Panc1 (cell line): ENCODE data around the gene SLC40A1.

Experiments used
- CTCF ChIP-seq: fragments of 450-650 bp; IDR thresholded peaks from 2 replicates; pipeline ENCODE4 v1.5.1; 2017; ENCODE audit warnings: mild to moderate bottlenecking
- POLR2AphosphoS5 ChIP-seq: IDR thresholded peaks from 2 replicates; pipeline ENCODE4 v1.6.1; 2012; ENCODE audit warnings: mild to moderate bottlenecking, low read depth, low read length, moderate library complexity

- TF ChIP-seq POLR2AphosphoS5 (no peak), CTCF (no peak)
These were observed 11.9 kb upstream of the SLC40A1 start for GRCh38 chr2:189592353-189592984.
